Measurements from ENCODE around the gene SLC23A3. TPM values are rescaled to one million over a fixed set of nuclear protein-coding genes. Genes with fewer than 3 reads are reported as not detected.

Gene SLC23A3
- 0.26 and 0.53 TPM in 2 replicates for polyA plus RNA-seq (2011; rRNA removed)
- polyA minus RNA-seq (2011; rRNA and poly(A)+ RNA removed): 0.70 and 0.78 TPM in 2 replicates

GRCh38 chr2:219169930-219170654 lies at the start of gene SLC23A3:
Gene SLC23A3, minus strand, starts transcription at chr2:219170029. Its CDS starts 45 bp downstream, at chr2:219169984.
- TF ChIP-seq, protein P1, sequence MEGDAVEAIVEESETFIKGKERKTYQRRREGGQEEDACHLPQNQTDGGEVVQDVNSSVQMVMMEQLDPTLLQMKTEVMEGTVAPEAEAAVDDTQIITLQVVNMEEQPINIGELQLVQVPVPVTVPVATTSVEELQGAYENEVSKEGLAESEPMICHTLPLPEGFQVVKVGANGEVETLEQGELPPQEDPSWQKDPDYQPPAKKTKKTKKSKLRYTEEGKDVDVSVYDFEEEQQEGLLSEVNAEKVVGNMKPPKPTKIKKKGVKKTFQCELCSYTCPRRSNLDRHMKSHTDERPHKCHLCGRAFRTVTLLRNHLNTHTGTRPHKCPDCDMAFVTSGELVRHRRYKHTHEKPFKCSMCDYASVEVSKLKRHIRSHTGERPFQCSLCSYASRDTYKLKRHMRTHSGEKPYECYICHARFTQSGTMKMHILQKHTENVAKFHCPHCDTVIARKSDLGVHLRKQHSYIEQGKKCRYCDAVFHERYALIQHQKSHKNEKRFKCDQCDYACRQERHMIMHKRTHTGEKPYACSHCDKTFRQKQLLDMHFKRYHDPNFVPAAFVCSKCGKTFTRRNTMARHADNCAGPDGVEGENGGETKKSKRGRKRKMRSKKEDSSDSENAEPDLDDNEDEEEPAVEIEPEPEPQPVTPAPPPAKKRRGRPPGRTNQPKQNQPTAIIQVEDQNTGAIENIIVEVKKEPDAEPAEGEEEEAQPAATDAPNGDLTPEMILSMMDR (IDR thresholded peaks at IDR 0.05; ENCODE audit: low read depth, low read length): no peak
- no peaks in the 10 kb centered on the region for H3K27me3 ChIP-seq (ENCODE audit: control insufficient read depth, insufficient read depth, low read length)
- POLR2A ChIA-PET: interaction anchor here (0.6 to 1.8 kb wide), 2 partner anchors 38 to 48 kb away, joined by 3 to 7 read pairs; no protein-coding TSS in a partner anchor
- H3K9me3 ChIP-seq (ENCODE audit: control insufficient read depth, insufficient read depth, low read length): no peaks in the 10 kb centered on the region; the same call in 1 of the 2 replicates
- H3K4me3 ChIP-seq (ENCODE audit: low read depth, low read length): no peak within 1 kb of the TSS
- CTCF ChIA-PET: interaction anchor here (0.8 to 3.6 kb wide), 14 partner anchors 9 to 146 kb away, joined by 3 to 40 read pairs (median 4); partner anchors contain the start of gene NHEJ1
- no peak within 1 kb of the TSS for H3K27ac ChIP-seq (ENCODE audit: low read depth, low read length)
- DNase-seq (ENCODE audit: low read depth, low spot score): no peak

DNA sequence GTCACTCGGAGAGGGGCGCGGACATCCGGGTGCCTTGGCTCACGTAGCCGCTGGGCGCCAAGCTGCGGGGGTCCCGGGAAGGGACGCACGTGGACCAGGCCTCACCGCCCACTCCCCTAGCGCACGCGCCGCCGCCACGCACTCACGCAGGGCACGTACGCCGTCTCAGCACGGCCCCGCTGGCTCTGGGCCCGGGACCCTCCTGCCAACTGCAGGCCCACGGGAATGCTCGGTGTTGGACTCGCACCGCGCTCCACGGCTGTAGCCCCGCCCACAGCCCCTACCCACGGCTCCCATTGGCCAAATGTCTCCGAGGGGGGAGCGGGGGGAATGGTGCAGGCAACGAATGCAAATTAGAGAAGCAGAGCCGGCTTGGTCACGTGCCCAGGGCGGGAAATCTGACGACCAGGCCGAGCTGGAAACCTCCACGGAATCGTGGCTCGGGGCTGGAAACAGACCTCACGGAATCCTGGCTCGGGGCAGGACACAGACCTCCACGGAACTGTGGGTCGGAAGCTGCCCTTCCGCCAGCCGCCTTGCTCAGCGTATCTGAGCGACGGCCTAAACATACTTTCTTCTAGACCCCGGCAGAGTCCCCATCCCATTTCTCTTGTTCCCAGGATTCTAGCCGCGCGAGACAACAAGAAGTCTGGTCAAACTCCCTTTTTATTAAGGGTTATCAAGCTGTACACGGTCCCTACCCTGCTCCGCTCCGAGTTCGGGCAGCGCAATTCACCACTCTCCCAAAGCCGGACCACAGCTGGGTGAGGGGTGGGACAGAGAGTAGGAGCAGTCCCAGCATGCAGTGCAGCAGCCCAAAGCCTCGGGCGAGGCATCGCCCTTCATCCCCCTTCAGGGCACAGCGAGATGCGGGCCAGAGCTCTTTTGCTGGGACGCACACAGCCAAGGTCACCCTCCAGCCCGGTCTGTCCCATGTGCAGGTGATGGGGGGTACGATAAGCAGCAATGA lies 49.2 kb upstream of the SLC23A3 start, which contains the start of gene ABCB6:
TSS of gene ABCB6 (minus strand) at position 227 of the 970 bp plus-strand sequence. CDS start 285 bp downstream, outside the sequence.
- peak; percentile 84 for DNase-seq (ENCODE audit: low read depth, low spot score)
- POLR2A ChIA-PET: interaction anchor here (0.6 to 4.6 kb wide), 10 partner anchors 11 to 90 kb away, joined by 3 to 37 read pairs (median 6); partner anchors contain the start of genes ANKZF1, ATG9A, CNPPD1 and DNAJB2
- no peaks in the 10 kb centered on the region; the same call in 1 of the 2 replicates for H3K9me3 ChIP-seq (ENCODE audit: control insufficient read depth, insufficient read depth, low read length)
- H3K27ac ChIP-seq (ENCODE audit: low read depth, low read length): peak within 1 kb of the TSS; percentile 96
- peak within 1 kb of the TSS; percentile 69 for H3K4me3 ChIP-seq (ENCODE audit: low read depth, low read length)
- TF ChIP-seq, protein P1 (IDR thresholded peaks at IDR 0.05; ENCODE audit: low read depth, low read length): no peak
- no peaks in the 10 kb centered on the region for H3K27me3 ChIP-seq (ENCODE audit: control insufficient read depth, insufficient read depth, low read length)
- CTCF ChIA-PET: interaction anchor here (0.5 to 1.5 kb wide), 4 partner anchors 59 to 239 kb away, joined by 3 to 4 read pairs (median 3); no protein-coding TSS in a partner anchor

DNA sequence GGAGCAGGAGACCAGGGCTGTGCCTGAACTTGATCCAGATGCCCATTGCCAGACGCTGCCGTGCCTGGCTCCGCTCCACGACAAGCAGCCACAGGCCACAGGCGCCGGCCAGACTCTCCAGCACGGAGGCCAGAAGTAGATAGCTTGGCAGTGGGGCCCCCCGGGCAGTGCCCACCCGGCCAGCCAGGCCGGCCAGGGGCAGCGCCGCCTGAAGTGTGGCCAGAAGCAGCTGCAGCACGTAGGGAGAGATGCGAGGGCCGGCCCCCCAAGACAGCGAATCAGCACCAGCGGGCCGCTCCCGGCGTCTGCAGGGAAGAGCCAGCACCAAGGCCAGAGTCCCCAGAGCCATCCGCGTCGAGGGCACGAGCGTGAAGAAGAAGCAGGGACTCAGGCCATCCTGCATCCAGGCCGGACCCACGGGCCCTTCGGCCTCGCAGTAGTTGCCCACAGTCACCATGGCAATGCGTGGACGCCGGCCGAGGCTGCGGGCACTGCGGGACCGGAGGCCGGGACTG lies 48.4 kb upstream of the SLC23A3 start:
- Histone ChIP-seq H3K27ac (ENCODE audit: low read depth, low read length) (peak overlapping the region; percentile 96), H3K27me3 (ENCODE audit: control insufficient read depth, insufficient read depth, low read length) (no peaks in the 10 kb centered on the region), H3K9me3 (ENCODE audit: control insufficient read depth, insufficient read depth, low read length) (no peaks in the 10 kb centered on the region; the same call in 1 of the 2 replicates), H3K4me3 (ENCODE audit: low read depth, low read length) (peak overlapping the region; percentile 69)
- ChIA-PET CTCF (interaction anchor here (0.5 to 1.5 kb wide), 3 partner anchors 60 to 238 kb away, joined by 3 to 4 read pairs (median 3); no protein-coding TSS in a partner anchor), POLR2A (interaction anchor here (0.6 to 4.6 kb wide), 14 partner anchors 11 to 169 kb away, joined by 3 to 37 read pairs (median 5); partner anchors contain the start of genes ANKZF1, ATG9A, CNPPD1 and DNAJB2)
- TF ChIP-seq, protein P1 (IDR thresholded peaks at IDR 0.05; ENCODE audit: low read depth, low read length): no peak
- no peak for DNase-seq (ENCODE audit: low read depth, low spot score)

DNA sequence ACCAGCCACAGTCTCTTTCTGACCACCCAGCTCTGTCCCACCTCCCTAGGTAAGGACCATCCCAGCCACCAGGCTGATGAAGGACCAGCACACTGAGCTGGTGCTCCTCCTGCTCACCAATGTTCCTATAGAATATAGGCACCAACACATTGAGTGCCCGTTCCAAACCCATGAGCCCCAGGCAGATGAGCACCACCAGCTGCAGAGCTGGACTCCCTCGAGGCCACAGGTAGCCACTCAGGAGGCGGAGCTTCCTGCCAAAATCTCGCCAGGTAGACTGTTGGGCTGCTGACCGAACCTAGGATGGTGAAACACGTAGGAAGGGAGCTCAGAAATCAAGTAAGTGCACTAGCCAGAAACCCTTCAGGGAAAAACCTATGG lies 46.7 kb upstream of the SLC23A3 start:
- no peaks in the 10 kb centered on the region; the same call in 1 of the 2 replicates for H3K9me3 ChIP-seq (ENCODE audit: control insufficient read depth, insufficient read depth, low read length)
- no peak for DNase-seq (ENCODE audit: low read depth, low spot score)
- no peak overlapping the region for H3K27ac ChIP-seq (ENCODE audit: low read depth, low read length)
- no peak overlapping the region for H3K4me3 ChIP-seq (ENCODE audit: low read depth, low read length)
- ChIA-PET POLR2A (interaction anchor here (4.6 kb wide), 1 partner anchor 9 kb away, joined by 37 read pairs; the partner anchor contains the start of gene ZFAND2B), CTCF (interaction anchor here (1.1 to 2.8 kb wide), 3 partner anchors 46 to 79 kb away, joined by 4 to 11 read pairs (median 4); no protein-coding TSS in a partner anchor)
- no peaks in the 10 kb centered on the region for H3K27me3 ChIP-seq (ENCODE audit: control insufficient read depth, insufficient read depth, low read length)
- TF ChIP-seq, protein P1 (IDR thresholded peaks at IDR 0.05; ENCODE audit: low read depth, low read length): no peak

Data from AG04450 (cell line).